SHP77 (cell line): ENCODE measurements around the gene STOX1.
"Not testable (repeated sequence)": the region's sequence is repeated elsewhere in the genome, so short reads cannot be mapped to it uniquely, and the experiment has no call there.

ENCODE experiments used
- DNase-seq, 2 experiments: peaks; one replicate each; lab custom pipeline; 2025; lab: John Stamatoyannopoulos, UW

The STOX1 gene

GRCh38 chr10:68879628-68880027 lies 52.3 kb downstream of the STOX1 start:
- no peak for DNase-seq

DNA sequence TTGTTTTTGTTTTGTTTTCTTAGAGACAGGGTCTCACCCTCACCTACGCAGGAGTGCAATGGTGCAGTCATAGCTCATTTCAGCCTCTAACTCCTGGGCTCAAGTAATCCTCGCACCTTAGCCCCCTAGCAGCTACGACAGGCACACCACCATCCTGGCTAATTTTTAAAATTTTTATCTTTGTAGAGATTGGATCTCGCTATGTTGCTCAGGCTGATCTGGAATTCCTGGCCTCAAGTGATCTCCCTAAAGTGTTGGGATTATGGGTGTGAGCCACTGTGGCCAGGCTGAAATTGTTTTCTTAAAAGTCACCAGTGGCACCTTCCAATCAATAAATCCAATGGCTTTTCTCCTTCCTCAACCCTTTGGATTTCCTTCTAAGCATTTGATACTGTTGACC lies 52.9 kb downstream of the STOX1 start:
- DNase-seq, result no peak

DNA sequence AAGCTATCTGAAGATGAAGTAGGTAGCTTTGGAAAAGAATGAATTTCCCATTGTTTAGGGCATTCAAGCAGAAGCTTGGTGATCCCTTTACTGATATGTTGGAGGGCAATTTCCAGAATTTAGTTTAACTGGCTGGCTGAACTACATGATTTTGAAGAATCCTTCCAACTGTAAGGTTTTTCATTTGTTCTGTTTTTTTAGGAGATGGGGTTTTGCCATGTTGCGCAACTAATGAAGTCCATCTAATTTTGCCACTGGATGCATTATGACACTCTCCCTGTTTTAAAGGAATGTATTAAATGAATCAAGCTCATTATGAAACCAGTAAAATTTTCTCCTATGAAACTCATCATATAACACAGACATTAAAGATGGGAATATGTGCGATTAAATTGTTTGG lies 67.7 kb downstream of the STOX1 start:
- no peak for DNase-seq

GRCh38 chr10:68897336-68897741 lies 70.0 kb downstream of the STOX1 start:
- DNase-seq, result peak; percentile 20 to 32

- no peak for DNase-seq
Measured at GRCh38 chr10:68899186-68899745, 71.9 kb downstream of the STOX1 start.

DNA sequence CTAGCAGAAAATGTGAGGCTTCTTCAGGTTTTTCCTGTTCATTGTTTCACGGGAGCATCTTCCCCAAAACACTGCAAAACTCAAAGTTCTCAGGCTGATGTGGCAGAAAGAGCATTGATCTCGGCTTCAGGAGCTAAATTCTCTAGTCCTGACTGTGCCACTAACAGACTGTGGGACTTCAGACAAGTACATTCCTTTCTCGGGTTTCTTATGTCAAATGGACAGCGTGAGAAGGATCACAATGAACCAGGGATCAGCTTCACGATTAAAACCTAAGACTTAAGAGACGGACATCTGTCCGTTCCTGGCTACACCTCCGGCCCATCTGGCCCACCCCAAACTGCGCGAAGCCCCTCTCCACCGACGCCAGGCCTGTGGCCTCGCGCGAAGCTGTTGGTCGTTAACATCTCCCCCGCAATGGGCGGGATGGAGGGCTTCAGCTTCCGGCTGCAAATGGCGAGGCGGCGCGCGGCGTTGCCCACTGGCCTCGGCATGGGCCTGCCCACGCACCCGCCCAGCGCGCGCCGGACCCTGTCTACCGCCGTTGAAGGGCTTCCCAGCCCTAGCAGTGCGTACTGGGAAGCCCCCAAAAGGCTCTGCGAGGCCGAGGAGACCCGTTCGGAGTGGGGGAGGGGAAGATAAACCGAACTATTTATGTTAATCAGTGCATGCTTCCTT lies 73.2 kb downstream of the STOX1 start:
- DNase-seq, result peak; percentile 62 to 64

GRCh38 chr10:68901105-68901927 lies 74.0 kb downstream of the STOX1 start, which contains the start of gene DDX50:
Gene DDX50 (plus strand): TSS chr10:68901315. CDS start chr10:68901385, 70 bp downstream.
- DNase-seq, result peak; percentile 91 to 94

GRCh38 chr10:68902382-68902781 lies 75.1 kb downstream of the STOX1 start:
- no peak for DNase-seq

- DNase-seq, result no peak
Measured at GRCh38 chr10:68924593-68924992, 97.3 kb downstream of the STOX1 start.

- DNase-seq, result no peak
Measured at GRCh38 chr10:68925489-68925888, 98.2 kb downstream of the STOX1 start.

DNA sequence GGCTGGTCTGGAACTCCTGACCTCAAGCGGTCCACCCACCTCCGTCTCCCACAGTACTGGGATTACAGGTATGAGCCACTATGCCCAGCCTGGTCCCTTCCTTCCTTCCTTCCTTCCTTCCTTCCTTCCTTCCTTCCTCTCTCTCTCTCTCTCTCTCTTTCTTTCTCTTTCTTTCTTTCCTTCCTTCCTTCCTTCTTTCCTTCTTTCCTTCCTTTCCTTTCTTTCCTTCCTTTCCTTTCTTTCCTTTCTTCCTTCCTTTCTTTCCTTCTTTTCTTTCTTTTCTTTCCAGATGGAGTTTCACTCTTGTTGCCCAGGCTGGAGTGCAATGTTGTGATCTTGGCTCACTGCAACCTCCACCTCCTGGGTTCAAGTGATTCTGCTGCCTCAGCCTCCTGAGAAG lies 101.8 kb downstream of the STOX1 start:
- not testable (repeated sequence) for DNase-seq

GRCh38 chr10:68929888-68930287 lies 102.6 kb downstream of the STOX1 start:
- not testable (repeated sequence) for DNase-seq

DNA sequence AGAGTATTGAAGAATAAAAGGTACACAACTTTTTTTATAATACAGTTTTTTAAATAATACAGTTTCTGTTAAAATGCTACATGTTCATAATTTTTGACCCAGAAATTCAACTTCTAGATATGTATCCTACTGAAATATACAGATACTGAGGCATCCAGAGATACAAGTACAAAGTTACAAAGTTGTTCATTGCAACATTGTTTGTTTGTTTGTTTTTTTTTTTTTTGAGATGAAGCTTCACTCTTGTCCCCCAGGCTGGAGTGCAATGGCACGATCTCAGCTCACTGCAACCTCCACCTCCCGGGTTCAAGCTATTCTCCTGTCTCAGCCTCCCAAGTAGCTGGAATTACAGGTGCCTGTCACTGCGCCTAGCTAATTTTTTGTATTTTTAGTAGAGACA lies 105.5 kb downstream of the STOX1 start:
- not testable (repeated sequence) for DNase-seq

GRCh38 chr10:68934994-68935393 lies 107.7 kb downstream of the STOX1 start:
- DNase-seq, result no peak

- DNase-seq, result no peak
Measured at GRCh38 chr10:68938117-68938516, 110.8 kb downstream of the STOX1 start.

DNA sequence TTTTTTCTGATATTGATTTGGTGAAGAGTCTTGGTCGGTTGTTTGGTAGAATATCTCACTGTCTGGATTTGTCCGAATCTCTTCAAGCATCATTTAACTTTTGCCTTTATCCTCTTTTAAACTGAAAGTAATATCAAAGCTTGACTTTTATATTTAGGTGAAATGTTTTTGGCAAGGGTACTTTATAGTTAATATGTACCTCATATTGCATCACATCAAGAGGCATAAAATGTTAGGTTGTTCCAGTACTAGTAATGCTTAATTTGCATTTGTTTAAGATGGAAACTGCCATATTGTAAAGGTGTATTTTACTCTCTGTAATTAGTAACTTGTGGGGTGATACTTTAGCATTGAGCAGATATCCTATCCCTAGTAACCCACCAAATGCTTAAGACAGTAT lies 111.6 kb downstream of the STOX1 start:
- no peak for DNase-seq

DNA sequence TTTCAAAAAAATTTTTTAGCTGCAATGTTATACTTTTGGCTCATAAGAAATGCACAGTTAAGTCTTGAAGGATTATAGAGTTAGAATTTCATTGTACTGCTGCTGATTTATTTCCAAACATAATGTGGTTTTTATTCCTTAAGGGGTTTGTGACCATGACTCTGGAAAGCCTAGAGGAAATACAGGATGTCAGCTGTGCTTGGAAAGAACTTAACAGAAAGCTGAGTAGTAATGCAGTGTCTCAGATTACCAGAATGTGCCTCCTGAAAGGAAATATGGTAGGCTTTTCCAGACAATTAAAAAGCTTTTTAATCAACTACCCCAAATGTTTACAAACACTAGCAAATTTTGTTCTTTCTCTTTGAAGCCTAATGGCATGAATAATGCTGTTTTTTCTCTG lies 113.6 kb downstream of the STOX1 start:
- not testable (repeated sequence) for DNase-seq
